Parathyroid adenoma (tissue), 2 donors: ENCODE results near the gene TFEB.

Source experiments
- H2AFZ ChIP-seq: fragments of 300-600 bp; sonication (generic); one replicate; pipeline ENCODE4 v1.7.0; 2017; ENCODE audit warnings: antibody characterized with exemption, mild to moderate bottlenecking
- H3K27ac ChIP-seq: fragments of 300-600 bp; sonication (generic); one replicate; pipeline ENCODE4 v1.7.0; 2017
- H3K27me3 ChIP-seq: fragments of 300-600 bp; sonication (generic); one replicate; pipeline ENCODE4 v1.7.0; 2017; ENCODE audit warnings: low read length; ENCODE audit not compliant: control insufficient read depth, insufficient read depth
- H3K36me3 ChIP-seq: fragments of 300-600 bp; sonication (generic); one replicate; pipeline ENCODE4 v1.7.0; 2017; ENCODE audit warnings: low read length; ENCODE audit not compliant: control insufficient read depth, insufficient read depth
- H3K4me1 ChIP-seq: fragments of 300-600 bp; sonication (generic); one replicate; pipeline ENCODE4 v1.7.0; 2017; ENCODE audit warnings: control low read depth
- H3K4me2 ChIP-seq: fragments of 300-600 bp; sonication (generic); one replicate; pipeline ENCODE4 v1.7.0; 2017; ENCODE audit warnings: low read length
- H3K4me3 ChIP-seq: fragments of 300-600 bp; sonication (generic); one replicate; pipeline ENCODE4 v1.7.0; 2017; ENCODE audit warnings: low read depth, low read length
- H3K79me2 ChIP-seq: fragments of 300-600 bp; sonication (generic); one replicate; pipeline ENCODE4 v1.7.0; 2017; ENCODE audit warnings: control low read depth
- H3K9ac ChIP-seq: fragments of 300-600 bp; sonication (generic); one replicate; pipeline ENCODE4 v1.7.0; 2017; ENCODE audit warnings: mild to moderate bottlenecking
- H3K9me3 ChIP-seq: fragments of 300-600 bp; sonication (generic); one replicate; pipeline ENCODE4 v1.7.0; 2017; ENCODE audit warnings: low read length; ENCODE audit not compliant: control insufficient read depth
- CTCF ChIP-seq: fragments of 300-600 bp; sonication (generic); IDR thresholded peaks from one replicate; pipeline ENCODE4 v1.7.0; 2017; ENCODE audit warnings: antibody characterized with exemption, mild to moderate bottlenecking
- donor health status: primary hyperparathyroidism.

TFEB gene

GRCh38 chr6:41724586-41725501 is 10.6 kb downstream of the TFEB start:
- Histone ChIP-seq H3K27ac (peak overlapping the region; percentile 12), H3K27me3 (no peaks in the 10 kb centered on the region), H3K4me3 (no peak overlapping the region), H3K4me2 (peak overlapping the region; percentile 4), H3K9ac (no peak overlapping the region), H3K36me3 (no peaks in the 10 kb centered on the region), H3K79me2 (peaks cover 87% of the 10 kb centered on the region), H3K4me1 (peaks cover 20% of the 10 kb centered on the region), H2AFZ (no peak overlapping the region), H3K9me3 (no peaks in the 10 kb centered on the region)
- no peak for TF ChIP-seq CTCF

- TF ChIP-seq CTCF: no peak
- Histone ChIP-seq H3K4me2 (peak overlapping the region; percentile 4), H3K4me1 (peaks cover 14% of the 10 kb centered on the region), H3K9me3 (no peaks in the 10 kb centered on the region), H3K36me3 (no peaks in the 10 kb centered on the region), H3K27ac (peak overlapping the region; percentile 12), H3K4me3 (no peak overlapping the region), H3K27me3 (no peaks in the 10 kb centered on the region), H3K9ac (no peak overlapping the region), H2AFZ (no peak overlapping the region), H3K79me2 (peaks cover 86% of the 10 kb centered on the region)
These were observed 11.2 kb downstream of the TFEB start for GRCh38 chr6:41724228-41724580.

GRCh38 chr6:41723530-41724227 is 11.7 kb downstream of the TFEB start:
- no peaks in the 10 kb centered on the region for H3K9me3 ChIP-seq
- H3K27me3 ChIP-seq: no peaks in the 10 kb centered on the region
- H3K4me1 ChIP-seq: peaks cover 13% of the 10 kb centered on the region
- H3K4me2 ChIP-seq: peak overlapping the region; percentile 4
- no peak for TF ChIP-seq CTCF
- H3K79me2 ChIP-seq: peaks cover 83% of the 10 kb centered on the region
- no peak overlapping the region for H3K4me3 ChIP-seq
- no peak overlapping the region for H3K9ac ChIP-seq
- H2AFZ ChIP-seq: no peak overlapping the region
- H3K36me3 ChIP-seq: no peaks in the 10 kb centered on the region
- H3K27ac ChIP-seq: no peak overlapping the region

- Histone ChIP-seq H3K27me3 (no peaks in the 10 kb centered on the region), H3K27ac (no peak overlapping the region), H3K36me3 (no peaks in the 10 kb centered on the region), H3K79me2 (peaks cover 77% of the 10 kb centered on the region), H3K4me1 (peaks cover 13% of the 10 kb centered on the region), H3K9me3 (no peaks in the 10 kb centered on the region), H3K4me2 (no peak overlapping the region), H3K9ac (no peak overlapping the region), H2AFZ (no peak overlapping the region), H3K4me3 (no peak overlapping the region)
- no peak for TF ChIP-seq CTCF
These were observed 12.4 kb downstream of the TFEB start for GRCh38 chr6:41722969-41723529.
